GM18867 (cell line): ENCODE results near the gene METTL26.
"Not testable (repeated sequence)": the region's sequence is repeated elsewhere in the genome, so short reads cannot be mapped to it uniquely, and the experiment has no call there.

Experiments used
- ATAC-seq: cut with Tn5 transposase; IDR thresholded peaks from one replicate; pipeline ENCODE4 v1.9.1; 2021; ENCODE audit warnings: mild to moderate bottlenecking, moderate library complexity; ENCODE audit not compliant: unreplicated experiment

METTL26 gene

DNA sequence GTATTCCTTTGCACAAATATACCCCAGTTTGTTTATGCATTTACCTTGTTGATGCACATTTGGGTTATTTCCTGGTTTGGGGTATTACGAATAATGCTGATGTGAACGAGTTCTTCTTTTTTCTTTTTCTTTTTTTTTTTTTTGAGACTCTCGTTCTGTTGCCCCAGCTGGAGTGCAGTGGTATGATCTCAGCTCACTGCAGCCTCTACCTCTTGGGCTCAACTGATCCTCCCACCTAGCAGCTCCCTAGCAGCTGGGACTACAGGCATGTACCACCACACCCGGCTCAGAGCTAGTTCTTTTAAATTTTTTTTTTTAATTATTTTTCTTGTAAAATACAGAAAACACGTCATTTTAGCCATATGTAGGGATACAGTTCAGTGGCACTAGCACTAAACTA, 32.2 kb downstream of the METTL26 start:
- no peak for ATAC-seq

DNA sequence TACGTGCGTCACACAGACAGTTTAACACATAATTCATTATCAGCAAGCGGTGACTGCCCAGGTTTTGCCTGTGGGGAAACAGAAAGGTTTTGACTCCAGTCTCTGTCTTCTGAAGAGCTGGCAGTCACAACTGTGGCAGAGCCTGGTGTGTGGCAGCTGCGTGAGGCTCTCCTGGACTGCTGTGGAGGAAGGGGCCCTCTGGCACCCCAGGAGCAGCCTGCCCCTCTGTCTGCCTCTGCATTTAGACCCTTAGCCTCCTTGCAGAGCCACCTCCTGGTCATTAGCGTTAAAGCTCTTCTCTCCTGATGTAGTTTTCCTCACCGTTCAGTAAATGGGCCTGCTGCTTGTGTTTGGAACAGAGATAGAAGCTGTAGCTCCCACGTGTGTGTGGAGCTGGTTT, 35.3 kb downstream of the METTL26 start:
- ATAC-seq, result no peak

DNA sequence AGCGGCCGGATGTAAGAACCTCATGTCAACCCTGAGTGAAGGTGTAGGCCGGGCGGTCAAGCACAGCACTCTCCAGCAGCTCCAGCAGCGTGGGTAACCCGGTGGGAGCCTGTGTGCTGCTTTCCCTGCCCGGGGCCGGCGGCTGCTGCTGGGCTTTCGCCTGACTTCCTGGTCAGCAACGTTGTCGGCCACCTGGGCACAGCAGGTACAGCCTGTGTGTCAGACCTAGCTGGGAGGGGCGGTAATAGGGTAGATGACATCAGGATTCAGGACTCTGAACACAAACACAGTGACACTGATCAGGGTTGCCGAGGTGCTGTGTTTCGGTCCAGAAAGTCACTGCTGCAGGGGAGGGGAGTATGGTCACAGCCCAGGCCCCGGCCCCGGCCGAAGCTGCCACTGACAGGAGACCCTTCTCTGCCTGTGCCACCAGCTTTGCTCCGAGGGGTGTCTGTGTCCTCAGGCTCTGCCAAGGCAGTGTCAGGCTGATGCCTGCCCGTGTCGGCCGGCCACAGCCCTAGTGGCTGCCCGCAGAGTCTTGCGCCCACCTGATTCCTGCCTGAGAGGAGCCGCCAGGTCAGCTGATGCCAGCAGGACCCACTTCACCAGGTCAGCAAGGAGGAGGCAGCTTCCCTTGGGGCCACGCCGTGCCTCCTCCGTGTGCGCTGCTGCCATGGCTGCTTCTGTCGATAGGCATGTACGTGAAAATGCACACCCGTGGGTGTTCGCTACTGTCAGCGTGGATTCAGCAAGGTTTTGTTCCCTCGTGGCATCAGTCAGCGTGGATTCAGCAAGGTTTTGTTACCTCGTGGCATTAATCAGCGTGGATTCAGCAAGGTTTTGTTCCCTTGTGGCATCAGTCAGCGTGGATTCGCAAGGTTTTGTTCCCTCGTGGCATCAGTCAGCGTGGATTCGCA, 37.0 kb downstream of the METTL26 start:
- no peak for ATAC-seq

DNA sequence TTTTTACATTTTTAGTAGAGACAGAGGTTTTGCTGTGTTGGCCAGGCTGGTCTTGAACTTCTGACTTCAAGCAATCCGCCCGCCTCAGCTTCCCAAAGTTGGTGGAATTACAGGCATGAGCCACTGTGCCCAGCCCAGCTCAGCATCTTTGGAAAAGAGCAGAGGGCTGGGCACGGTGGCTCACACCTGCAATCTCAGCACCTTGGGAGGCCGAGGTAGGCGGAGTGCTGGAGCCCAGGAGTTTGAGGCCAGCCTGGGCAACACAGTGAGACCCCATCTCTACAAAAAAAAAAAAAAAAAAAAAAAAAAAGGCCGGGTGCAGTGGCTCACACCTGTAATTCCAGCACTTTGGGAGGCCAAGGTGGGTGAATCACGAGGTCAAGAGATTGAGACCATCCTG, 38.5 kb downstream of the METTL26 start:
- ATAC-seq, result not testable (repeated sequence)

DNA sequence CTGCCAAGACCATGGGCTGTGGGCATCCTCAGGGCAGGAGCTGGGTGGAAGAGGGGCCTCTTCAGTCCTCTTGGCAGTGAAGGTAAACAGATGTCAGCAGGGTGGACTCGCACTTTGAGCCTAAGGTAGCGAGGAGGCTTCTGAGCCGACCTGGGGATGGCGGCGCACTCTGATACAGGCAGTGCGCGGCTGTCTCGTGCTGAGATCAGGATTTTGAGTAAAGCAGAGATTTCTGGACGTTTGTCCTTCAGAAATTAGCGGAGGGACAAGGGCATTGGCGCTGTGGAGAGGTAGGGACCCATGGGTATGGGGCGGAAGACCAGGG, 39.4 kb downstream of the METTL26 start:
- ATAC-seq, result no peak

DNA sequence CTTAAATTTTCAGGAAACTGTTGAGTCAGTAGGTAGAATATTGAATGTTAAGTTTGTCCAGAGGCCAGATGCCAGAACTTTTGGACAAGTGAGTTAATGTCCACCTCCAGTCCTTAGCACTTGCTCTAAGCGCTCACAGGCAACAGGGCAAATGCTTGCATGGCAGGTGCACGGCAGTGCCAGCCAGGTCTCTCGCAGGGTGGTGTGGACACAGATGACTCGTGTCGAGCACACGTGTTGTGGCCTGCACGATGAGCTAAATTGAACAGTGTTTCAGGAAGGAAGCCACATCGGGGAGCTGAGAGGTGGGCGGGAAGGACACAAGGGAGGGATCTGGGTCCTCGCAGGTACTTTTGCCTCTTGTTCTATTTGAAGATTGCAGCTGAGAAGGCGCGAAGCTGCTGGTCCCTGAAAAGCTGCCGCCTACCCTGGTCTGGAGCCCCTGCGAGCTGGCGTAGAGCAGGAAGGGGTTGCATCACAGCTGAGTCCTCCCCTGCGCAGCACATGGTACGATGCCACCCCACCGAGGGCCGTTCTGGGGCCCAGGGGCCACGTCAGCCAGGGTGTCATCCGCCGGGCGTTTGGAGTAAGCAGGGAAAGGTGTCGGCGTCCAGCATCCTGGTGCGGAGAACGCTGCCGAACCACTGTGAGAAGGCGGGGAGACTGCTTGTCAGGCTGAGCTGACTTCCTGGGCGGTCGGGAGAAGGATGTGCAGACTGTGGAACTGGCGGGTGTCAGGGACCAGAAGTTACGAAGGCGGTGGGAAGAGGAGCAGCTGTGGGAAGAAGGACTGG, 40.0 kb downstream of the METTL26 start:
- no peak for ATAC-seq

DNA sequence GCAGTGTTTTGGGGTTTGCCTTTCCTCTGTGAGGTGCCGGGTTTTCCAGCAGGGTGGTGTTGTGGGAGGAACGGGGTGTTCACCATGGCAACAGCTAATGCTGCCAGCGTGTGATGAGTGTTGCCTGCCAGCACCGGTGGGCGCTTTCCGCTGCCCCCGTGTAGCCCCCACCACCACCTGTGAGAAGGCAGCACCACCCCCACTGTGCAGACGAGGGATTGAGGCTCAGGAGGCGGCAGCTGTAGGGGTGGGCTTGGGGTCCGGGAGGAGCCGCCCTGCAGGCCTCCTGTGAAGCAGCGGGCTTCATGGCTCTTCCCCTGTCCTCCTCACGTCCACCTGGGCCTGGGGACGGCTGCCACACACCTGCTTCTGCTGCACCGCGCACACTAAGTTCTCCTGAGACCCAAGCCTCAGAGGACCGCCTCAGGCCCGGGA, 41.0 kb downstream of the METTL26 start:
- ATAC-seq, result no peak

DNA sequence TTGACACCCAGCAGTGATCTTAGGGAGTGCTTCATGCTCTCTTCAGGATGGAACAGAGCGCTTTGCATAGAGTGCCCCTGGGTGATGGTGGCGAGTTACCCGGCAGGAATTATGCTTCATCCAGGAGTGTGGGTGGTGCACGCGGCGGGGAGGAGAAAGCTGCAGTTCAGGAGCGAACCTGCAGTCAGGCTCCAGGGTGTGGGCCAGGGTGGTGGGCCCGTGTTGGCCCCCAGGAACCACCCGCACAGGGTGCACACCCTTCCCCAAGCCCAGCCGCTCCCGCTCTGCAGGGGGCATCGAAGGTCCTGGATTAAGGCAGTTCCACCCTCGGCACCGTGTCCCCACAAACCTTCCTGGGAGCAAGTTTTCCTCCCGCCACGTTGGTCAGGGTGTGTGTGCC, 42.3 kb downstream of the METTL26 start:
- no peak for ATAC-seq

DNA sequence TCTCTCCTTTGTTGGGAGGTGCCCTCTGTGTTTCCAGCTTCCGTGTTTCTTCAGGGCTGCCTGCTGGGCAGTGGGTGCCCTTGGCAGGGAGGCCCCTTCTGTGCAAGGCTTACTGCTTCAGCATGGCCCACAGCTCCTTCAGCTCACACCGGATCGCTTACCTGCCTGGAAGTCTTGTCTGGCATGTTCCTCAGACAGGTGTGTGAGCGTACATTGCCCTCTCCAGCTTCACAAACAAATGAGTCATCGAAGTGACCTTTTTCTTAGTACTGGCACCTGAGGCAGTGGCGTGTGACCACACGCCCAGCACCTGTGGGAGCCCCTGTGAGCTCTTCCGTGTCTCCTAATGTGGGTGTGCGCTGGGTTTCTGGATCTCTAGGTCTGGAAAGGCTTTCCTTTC, 42.7 kb downstream of the METTL26 start:
- ATAC-seq, result no peak

DNA sequence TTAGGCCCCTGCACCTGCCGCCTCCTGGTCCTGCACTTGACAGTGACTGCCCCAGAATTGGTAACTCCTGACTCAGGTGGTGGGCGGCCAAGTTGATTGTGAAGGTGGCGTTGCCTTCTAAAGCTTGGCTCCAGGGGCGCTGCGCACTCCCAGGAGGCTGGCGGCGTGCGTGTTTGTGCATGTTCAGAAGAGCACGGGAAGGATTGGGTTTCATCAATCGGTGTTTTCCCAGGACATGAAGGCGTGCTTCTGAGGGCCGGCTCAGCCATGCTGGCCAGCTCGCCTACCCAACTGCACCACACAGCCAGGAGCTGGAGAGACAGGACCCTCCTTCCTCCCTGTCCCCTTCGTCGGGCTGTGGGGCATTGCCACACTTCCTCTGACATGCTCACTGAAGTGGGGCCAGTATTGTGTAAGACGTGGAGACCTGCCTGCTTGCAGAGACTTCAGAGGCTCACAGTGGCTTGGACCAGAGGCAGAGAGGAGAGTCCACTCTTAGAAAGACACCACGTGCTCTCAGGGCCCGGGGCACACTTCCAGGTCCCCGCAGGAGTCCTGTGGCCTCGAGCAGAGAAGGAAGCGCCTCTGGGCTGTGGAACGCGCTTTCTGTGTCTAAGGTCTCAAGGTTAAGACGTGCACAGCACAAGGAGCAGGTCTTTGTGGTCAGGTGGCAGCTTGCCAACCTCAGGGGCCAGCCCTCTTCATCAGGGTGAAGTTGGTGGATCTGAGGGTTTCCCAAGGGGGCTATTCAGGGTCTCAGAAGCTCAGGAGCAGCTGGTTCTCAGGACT, 43.4 kb downstream of the METTL26 start:
- no peak for ATAC-seq

DNA sequence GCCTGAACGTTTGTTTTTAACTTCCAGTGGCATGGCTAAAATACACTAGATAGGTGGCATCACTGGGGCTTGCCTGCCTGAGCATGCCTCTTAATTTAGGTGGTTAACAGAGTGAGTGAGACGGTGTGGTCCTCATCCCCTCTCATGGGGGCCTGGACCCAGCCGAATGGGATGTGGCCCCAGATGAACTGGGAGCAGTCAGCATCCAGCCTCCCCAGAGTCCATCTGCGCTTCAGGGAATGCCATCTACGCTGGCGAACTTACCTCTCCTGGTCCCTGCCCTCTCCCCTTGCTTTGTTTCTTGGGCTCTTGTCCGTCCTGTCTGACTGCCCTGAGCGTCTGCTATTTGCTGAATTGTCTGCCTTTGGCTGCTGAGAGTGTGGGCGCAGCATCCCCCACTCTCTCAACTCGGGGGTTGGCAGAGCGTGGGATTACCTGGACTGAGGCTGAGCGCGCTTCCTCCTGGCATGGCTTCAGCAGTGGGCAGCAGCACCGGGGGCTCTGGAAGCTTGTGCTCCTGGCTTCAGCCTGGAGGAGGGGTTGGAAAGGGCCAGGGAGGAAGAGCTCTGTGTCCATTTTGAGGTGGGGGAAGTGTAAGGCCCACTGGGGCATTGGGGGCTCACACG, 44.1 kb downstream of the METTL26 start:
- no peak for ATAC-seq

DNA sequence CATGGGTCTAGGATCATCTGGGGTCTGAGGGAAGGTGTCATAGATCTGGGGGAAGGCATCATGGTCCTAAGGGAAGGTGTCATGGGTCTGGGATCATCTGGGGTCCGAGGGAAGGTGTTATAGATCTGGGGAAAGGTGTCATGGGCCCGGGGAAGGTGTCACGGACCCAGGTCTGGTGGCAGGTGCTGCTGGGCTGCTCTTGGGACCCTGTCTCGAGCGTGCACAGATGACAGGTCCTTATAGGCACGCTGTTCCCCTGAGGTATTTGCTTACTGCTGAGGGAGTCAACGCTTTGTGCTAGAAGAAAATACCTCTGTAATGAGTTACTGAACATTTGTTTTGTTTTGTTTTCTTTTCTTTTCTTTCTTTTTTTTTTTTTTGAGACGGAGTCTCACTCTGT, 44.9 kb downstream of the METTL26 start:
- no peak for ATAC-seq

DNA sequence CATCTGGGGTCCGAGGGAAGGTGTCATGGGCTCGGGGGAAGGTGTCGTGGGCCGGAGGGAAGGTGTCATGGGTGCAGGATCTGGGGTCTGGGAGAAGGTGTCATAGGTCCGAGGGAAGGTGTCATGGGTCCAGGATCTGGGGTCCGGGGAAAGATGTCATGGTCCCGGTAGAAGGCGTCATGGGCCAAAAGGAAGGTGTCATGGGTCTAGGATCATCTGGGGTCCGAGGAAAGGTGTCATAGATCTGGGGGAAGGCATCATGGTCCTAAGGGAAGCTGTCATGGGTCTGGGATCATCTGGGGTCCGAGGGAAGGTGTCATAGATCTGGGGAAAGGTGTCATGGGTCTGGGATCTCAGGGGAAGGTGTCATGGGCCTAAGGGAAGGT, 45.3 kb downstream of the METTL26 start:
- no peak for ATAC-seq

DNA sequence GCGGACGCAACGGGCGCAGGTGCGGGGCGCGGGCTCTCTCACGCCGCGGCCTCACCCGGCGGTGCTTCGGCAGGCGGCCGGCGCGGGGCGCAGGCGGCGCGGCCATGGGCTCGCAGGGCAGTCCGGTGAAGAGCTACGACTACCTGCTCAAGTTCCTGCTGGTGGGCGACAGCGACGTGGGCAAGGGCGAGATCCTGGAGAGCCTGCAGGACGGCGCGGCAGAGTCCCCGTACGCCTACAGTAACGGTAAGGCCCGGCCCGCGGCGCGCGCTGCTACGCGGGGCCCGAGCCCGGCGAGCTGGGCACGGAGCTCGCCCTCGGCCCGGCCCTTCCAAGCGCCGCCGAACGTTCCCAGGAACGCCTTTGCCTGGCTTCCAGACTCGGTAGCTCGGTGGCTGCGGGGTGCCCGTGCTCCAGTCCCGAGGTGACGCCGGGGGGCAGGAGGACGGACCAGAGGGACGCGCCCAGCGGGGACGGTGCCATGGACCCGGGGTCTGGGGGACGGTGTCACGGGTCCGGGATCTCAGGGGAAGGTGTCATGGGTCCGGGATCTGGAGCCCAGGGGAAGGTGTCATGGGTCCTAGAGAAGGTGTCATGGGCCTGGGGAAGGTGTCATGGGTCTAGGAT, 45.8 kb downstream of the METTL26 start:
- no peak for ATAC-seq

DNA sequence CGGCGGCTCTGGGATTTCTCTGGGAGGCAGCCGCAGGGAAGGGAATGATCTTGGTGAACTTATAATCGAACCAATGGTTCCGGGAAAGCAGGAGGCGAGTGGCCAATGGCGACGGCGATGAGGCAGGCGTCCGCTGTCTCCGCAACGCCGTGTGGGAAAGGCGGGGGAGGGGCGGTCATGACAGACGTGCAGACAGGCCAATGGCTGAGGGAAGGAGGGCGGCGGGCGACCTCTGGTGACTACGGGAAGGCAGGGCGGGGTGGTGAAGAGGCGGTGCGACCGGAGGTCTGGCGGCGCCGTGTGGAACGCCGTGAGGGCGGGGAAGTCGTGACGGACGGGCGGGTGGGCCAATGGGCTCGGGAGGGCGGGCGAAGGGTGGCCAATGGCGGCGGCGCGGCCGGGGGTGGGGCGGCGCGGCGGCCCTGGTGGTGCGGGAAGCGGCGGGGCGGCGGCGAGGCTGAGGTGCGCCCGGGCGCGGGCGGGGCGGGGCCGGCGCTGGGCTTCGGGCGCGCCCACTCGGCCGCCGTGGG, 46.4 kb downstream of the METTL26 start, which contains the start of gene RAB40C:
RAB40C (plus strand) TSS at position 409 of the 530 bp plus-strand sequence. CDS start 226 bp downstream, outside the sequence.
- ATAC-seq, result peak; percentile 74

DNA sequence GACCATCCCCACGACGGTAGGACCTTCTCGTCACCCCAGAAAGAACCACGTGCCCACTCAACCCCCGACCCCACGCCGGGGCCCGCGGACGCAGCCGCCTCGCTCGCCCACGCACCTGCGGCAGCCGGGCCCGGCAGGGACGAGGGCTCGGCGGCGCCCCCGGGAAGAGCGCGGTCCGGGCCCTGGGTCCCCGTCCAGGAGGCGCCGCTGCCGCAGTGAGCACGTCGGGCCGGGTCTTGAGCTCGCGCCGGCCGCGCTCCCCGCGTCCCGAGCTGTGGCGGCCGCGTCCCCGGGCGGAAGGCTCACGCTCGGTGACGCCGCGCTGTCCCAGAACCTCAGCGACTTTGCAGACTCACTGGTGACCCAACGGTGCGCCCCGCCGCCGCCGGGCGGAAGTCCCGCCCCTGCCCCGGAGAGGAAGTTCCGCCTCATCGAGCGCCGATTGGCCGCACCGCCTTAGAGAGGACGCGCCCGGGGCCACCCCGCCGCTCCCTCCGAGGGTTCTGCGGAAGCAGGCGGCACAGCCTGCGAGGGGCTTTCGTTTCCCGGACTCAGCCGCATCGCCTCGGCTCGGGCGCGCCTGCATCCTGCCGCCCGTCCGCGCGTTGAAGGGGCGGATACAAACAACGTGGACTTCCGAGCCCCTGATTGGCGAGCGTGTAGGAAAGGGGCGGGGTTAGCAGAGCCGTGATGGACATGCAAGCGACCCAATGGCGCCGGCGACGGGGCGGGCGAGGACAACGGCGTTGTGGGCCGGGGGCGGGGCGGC, 47.0 kb downstream of the METTL26 start:
- ATAC-seq, result peak; percentile 74

DNA sequence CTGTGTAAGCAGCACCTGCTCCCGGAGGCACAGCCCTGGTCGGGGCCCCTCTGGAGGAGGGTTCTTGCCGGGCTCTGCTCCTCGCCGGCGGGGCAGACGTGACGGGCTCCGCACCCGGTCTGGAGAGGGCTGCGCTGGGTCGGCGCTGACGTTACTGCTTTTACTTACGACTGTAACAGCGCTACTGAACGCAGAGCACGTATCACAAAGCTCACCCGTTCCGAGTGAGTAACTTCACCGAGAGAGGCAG, 47.5 kb downstream of the METTL26 start:
- ATAC-seq, result peak; percentile 5

DNA sequence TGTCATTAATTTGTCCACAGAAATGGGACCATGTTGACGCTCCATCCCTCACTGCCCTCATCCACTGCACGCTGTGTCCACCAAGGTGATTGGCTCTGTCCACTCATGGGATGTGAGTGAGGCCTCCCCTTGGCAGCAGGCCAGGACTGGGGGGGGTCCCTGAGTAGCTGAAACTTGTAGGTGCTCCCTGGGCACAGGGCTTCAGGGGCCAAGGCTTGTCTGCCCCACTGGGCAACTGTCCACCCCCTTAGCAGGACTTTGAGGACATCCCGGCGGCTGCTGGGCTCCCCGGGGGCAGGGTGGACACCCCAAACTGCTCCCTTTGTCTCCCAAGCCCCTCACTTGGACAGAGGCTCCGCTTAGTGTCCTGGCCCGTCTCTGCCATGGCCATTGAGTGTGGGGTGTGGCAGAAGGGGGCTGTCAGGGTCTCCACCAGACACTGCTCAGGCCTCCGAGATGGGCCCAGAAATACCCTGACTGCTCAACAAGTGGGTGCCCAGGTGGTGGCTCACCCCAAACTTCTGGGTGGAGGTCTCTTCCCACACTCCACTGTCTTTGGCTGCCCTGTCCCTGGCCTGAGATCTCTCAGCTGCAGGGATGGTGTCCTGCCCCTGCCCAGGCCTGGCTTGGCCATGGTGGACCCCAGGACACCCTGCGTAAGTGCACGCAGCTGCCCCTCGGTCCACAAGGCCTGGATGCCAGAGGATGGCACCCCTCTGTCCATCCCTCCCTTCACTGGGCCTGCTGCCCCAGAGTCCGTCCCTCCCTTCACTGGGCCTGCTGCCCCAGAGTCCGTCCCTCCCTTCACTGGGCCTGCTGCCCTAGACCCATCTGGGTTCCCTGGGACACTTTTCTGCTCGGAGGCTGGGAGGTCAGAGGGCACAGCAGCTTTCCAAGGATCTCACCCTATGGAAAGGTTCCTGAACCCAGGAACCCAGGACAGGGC, 49.2 kb downstream of the METTL26 start:
- no peak for ATAC-seq
